ENCODE measurements around the gene SATB1. TPM values are rescaled to one million over a fixed set of nuclear protein-coding genes. Genes with fewer than 3 reads are reported as not detected.

Gene SATB1
- total RNA-seq, 1 experiment from 2014 or later: 15.4 TPM

GRCh38 chr3:18431266-18431665, 6.1 kb upstream of the SATB1 start:
- DNase-seq (ENCODE audit: low read depth): no peak

- no peak for DNase-seq (ENCODE audit: low read depth)
These were observed 4.0 kb upstream of the SATB1 start for GRCh38 chr3:18428991-18429745.

- DNase-seq (ENCODE audit: low read depth): no peak
These were observed 2.9 kb upstream of the SATB1 start for GRCh38 chr3:18428036-18428435.

GRCh38 chr3:18426597-18427193, 1.6 kb upstream of the SATB1 start:
- DNase-seq (ENCODE audit: low read depth): no peak

GRCh38 chr3:18425641-18426257, 610 bp upstream of the SATB1 start:
- DNase-seq (ENCODE audit: low read depth): peak; percentile 39

- no peak for DNase-seq (ENCODE audit: low read depth)
These were observed 868 bp downstream of the SATB1 start for GRCh38 chr3:18424213-18424728.

GRCh38 chr3:18423401-18424212, 1.5 kb downstream of the SATB1 start:
- peak; percentile 50 for DNase-seq (ENCODE audit: low read depth)

GRCh38 chr3:18422972-18423371, 2.2 kb downstream of the SATB1 start:
- peak; percentile 2 for DNase-seq (ENCODE audit: low read depth)

GRCh38 chr3:18420555-18420954, 4.6 kb downstream of the SATB1 start:
- DNase-seq (ENCODE audit: low read depth): no peak

GRCh38 chr3:18419232-18419631, 5.9 kb downstream of the SATB1 start:
- no peak for DNase-seq (ENCODE audit: low read depth)

GRCh38 chr3:18417904-18418572, 7.1 kb downstream of the SATB1 start:
- no peak for DNase-seq (ENCODE audit: low read depth)

- DNase-seq (ENCODE audit: low read depth): no peak
These were observed 8.8 kb downstream of the SATB1 start for GRCh38 chr3:18416332-18416731.

GRCh38 chr3:18415839-18416238, 9.3 kb downstream of the SATB1 start:
- no peak for DNase-seq (ENCODE audit: low read depth)

GRCh38 chr3:18415167-18415566, 10.0 kb downstream of the SATB1 start:
- no peak for DNase-seq (ENCODE audit: low read depth)

GRCh38 chr3:18412684-18413083, 12.5 kb downstream of the SATB1 start:
- no peak for DNase-seq (ENCODE audit: low read depth)

- DNase-seq (ENCODE audit: low read depth): no peak
These were observed 13.6 kb downstream of the SATB1 start for GRCh38 chr3:18411541-18411940.

- no peak for DNase-seq (ENCODE audit: low read depth)
These were observed 14.9 kb downstream of the SATB1 start for GRCh38 chr3:18410205-18410604.

GRCh38 chr3:18409266-18409665, 15.9 kb downstream of the SATB1 start:
- DNase-seq (ENCODE audit: low read depth): no peak

GRCh38 chr3:18405141-18405540, 20.0 kb downstream of the SATB1 start:
- no peak for DNase-seq (ENCODE audit: low read depth)

- DNase-seq (ENCODE audit: low read depth): no peak
These were observed 22.1 kb downstream of the SATB1 start for GRCh38 chr3:18403061-18403460.

- no peak for DNase-seq (ENCODE audit: low read depth)
These were observed 22.8 kb downstream of the SATB1 start for GRCh38 chr3:18402239-18402799.
